Stimulated activated CD8-positive, alpha-beta memory T cell treated with anti-CD3 and anti-CD28 coated beads, Interleukin-4, amount 100 ng/mL, for 24 hours (primary cell): ENCODE data around the gene INTS15.

Experiments
- DNase-seq: peaks from one replicate; pipeline ENCODE4 v3.0.0-alpha.2; 2020; ENCODE audit warnings: low read depth

Gene INTS15

GRCh38 chr7:6642861-6643640, 53.2 kb downstream of the INTS15 start:
- DNase-seq: no peak

DNA sequence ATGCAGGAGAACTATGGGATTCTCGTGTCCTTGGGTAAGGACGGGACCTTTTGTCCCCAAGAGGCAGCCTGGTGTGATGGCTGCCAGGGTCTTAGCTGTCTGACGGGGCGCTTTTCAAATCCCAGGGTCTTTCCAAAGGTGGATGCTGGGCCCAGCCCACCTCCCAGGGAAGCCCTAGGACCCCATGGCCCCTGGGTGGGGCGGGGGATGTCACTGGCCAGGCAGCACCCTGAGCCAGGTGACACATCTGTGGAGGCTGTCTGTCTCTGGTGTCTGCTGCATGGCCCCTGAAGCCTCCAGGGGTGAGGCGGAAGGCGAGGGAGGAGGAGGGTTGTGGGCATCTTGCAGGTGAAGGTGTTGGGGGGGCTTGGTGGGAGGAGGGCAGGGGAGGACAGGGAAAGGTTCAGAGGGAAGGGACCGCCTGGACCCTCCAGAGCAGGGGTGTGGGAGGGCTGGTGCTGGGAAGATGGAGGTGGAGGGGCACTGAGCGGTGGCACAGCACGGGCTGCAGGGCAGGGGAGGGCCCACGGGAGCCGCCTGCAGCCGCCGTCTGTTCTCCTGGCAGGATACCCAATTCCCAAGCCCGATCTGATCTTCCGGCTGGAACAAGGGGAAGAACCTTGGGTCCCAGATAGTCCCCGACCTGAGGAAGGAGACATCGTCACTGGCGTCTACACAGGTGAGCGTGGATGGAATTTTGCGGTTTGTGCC, 54.2 kb downstream of the INTS15 start:
- DNase-seq: no peak

DNA sequence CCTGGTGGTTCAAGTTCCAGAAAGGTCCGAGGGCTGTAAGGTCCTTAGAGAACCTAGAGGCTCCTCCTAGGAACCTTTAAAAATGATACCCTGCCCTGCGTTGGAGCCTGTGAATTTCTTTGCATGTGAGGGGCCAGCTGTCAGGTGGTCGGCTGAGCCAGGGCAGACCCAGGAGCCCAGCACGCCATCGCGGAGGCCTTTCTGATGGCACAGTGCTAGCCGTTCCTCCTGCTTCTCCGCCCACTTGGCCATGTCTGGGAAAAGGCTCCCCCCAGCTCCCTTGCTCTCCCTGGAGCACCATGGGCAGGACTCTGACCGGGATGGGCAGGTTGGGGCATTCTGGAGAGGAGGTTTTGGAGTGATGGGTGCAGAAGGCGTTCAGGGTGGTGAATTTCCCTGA, 54.9 kb downstream of the INTS15 start:
- DNase-seq: no peak

DNA sequence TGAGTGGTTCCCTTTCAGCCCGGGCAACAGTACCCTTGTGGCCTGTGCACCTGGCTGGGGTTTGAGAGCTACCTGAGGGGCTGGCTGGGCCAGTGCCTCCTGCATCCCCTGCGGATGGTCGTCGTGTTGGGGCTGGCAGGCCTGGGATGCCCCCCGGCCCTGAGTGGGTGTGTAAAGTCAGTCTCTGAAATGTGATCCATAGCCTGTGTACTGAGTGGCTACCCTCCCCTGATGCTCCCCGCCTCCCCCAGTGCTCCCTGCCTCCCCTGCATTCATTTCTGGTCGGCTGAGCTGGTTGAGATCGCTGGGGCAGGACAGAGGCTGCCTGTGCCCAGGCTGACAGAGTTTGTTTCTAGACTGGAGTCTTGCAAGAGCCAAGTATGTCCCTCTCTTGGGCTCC, 56.6 kb downstream of the INTS15 start:
- DNase-seq: no peak

GRCh38 chr7:6647080-6647479, 57.3 kb downstream of the INTS15 start:
- DNase-seq: no peak

- DNase-seq: no peak
Measured at GRCh38 chr7:6647541-6647940, 57.7 kb downstream of the INTS15 start.

DNA sequence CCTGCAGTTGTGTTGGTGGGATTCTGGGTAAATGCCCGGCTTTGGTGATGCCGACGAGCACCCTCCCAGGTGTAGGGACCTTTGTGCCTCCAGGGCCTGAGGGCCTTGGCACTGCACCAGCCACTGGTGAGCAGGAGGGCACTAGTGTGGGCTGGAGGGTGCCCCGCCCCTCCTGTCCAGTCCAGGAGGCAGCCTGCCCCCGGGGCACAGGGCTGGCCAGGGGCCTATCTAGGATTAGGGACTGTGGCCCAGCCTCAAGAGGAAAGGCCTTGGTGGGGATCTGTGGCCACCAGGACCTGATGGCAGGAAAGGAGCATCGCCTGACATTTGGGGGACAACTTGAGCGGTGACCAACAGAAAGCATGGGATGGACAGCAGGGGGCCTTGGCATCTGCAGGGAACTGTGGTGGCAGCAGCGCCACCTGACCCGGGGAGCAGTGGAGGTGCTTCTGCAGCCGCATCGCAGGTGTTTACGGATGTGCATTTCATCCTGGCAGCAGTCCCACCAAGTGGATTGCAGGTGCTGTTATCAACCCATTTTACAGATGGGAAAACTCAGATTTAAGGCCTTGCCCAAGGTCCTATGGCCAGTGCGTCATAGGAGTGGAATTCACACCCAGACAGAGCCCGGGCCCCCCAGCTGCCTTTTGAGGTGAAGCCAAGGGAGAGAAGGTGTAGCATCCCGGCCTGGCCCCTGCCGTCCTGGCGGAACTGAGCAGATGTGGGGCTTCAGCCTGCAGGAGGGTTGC, 58.4 kb downstream of the INTS15 start:
- no peak for DNase-seq

DNA sequence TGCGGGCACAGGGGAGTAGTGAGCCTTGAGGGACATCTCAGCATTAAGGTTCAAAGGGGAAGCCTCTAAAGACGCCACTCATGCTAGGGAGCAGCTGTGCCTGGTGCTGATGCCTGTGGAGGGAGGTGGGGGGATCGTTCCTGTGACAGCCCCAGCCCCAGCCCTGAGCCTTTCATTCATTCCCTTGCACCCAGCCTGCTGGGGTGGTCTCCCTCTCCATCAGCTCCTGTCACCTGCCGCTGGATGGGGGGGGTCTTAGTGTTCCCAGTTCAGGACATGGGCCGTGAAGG, 58.9 kb downstream of the INTS15 start:
- no peak for DNase-seq

GRCh38 chr7:6649241-6649961, 59.6 kb downstream of the INTS15 start:
- no peak for DNase-seq

DNA sequence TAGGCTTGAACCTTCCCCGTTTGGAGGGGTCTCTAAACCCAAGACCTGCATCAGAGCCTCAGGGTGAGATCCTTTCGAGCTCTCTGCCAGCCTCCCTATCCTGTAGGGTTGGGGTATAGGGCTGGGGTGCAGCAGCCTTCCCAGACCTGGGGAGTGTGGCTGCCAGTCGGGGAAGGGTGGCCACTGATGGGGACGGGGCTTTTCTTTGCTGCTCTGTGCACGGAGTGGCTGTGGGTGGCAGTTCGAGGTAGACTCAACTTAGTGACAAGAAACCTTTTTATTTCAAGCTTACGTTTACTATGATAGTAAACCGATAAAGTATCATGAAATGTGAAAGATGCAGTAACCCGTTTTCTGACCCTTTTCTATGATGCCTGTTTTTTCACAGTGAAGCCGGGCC, 60.3 kb downstream of the INTS15 start:
- no peak for DNase-seq

DNA sequence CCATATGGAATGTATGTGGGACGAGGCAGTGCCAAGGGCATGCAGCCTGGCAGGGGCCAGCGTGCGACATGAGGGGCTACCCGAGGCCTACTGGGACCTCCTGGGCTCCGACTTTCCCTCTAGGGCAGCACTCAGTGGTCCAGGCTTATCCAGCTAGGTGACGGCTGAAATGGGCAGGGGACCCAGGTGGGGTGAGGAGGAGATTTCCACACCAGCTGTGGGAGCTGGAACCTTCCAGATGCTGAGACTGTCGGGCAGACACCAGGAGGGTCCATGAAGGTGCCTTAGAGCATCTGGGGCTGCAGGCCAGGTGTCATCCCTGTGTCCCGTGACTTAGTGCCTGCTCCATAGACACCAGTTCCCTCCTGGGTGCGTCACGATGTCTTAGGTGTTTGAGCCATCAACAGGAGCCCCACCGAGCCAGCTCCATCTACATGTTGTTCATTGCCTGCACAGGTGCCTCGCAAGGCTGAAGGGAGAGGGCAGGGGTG, 60.7 kb downstream of the INTS15 start:
- DNase-seq: no peak

- DNase-seq: no peak
Measured at GRCh38 chr7:6651851-6652445, 62.1 kb downstream of the INTS15 start.

DNA sequence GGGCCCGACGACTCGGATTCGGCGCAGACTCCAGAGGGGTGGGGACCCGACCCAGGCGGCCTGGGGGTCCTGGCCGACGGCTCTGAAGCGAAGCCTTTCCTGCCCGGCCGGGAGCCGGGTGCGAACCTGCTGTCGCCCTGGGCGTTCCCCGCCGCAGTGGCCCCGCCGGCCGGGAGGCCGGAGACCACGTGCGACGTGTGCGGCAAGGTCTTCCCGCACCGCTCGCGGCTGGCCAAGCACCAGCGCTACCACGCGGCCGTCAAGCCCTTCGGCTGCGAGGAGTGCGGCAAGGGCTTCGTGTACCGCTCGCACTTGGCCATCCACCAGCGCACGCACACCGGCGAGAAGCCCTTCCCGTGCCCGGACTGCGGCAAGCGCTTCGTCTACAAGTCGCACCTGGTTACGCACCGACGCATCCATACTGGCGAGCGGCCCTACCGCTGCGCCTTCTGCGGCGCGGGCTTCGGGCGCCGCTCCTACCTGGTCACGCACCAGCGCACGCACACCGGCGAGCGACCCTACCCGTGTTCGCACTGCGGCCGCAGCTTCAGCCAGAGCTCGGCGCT, 62.7 kb downstream of the INTS15 start:
- no peak for DNase-seq

- no peak for DNase-seq
Measured at GRCh38 chr7:6653071-6654003, 63.5 kb downstream of the INTS15 start.

- no peak for DNase-seq
Measured at GRCh38 chr7:6654113-6654841, 64.5 kb downstream of the INTS15 start.

GRCh38 chr7:6654842-6655610, 65.2 kb downstream of the INTS15 start:
- no peak for DNase-seq

DNA sequence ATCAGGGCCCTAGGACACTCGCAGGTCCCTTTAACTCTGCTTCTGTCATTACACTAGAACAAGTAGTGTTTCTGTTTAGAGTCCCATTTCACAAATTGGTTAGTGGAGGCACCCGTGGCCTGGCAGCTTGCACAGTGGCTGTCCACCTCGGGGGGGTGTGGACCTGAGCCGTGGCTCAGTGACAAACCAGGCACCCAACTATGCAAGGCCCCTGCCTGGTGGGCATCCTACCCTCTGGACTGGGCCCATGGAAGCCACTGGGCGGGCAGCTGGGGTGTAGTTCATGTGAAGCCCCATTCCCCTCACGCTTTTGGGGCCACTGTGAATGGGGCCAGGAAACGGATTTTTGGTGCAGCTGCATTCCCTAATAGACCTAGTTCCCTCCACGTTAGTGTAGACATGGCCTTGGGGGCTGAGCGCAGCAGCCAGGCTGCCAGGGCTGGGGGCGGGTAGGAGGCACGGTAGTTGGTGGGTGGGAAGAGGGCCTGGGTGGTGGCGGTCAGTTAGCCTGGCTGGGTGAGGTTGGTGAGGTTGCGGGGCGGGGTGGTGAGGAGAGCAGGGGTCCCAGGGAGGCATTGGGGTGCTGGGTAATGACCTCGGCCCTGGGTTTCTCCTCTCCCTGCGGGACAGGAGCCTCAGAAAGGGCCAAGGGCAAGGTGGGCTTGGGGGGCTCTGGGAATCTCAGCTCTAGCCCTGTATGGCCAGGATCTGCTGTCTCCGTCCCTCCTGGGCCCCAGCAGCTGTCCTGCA, 66.0 kb downstream of the INTS15 start:
- DNase-seq: no peak

GRCh38 chr7:6656413-6656812, 66.6 kb downstream of the INTS15 start:
- no peak for DNase-seq
